ENCODE results near the gene PLA2G6.

The PLA2G6 gene

DNA sequence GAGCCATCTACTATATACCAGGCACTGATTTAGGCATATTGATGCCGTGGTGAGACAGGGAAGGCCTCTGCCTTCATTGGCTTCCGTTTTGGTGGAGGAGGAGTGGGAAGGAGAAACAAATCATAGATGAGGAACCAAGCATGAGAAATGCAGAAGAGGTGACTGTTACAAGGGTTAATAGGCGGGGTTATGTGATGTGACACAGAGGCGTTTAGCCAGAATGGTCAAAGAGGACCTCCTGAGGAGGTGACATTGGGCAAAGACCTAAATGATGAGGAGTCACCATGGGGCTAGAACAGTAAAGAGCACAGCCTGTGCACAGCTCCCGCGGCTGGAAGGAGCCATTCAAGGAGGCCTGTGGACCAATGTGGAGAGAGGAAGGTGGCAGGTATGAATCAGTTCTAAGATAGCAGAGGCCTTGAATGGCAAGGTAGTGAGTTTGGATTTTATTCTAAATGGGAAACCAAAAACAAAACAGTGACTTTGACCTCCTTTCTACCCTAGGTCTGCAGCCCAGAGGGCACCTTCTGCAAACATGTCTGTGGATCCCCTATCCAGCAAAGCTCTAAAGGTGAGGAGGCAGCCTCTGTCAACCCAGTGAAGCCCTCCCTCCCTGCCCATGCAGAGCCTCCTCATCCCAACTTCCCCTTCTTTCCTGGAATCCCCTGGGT, 31.8 kb upstream of the PLA2G6 start:
- DNase-seq: no peak

DNA sequence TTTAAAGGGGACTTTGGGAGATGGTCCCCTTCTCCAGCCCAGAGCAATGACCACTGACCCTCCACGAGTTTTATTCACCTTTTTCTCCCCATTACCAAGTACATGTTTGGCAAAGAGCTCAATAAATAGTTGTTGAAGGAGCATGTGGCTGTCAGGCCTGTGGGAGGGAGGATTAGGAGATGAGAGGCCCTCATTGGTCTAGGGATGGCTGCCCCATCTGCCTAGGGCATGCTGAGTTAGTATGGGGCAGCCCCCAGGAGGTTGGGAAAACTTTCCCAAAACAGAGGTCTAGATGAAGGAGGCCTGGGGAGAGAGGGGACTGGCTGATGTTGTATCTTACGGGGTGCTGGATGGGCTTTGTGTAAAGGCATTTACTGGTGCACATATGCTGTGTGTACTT, 30.8 kb upstream of the PLA2G6 start:
- DNase-seq: no peak

DNA sequence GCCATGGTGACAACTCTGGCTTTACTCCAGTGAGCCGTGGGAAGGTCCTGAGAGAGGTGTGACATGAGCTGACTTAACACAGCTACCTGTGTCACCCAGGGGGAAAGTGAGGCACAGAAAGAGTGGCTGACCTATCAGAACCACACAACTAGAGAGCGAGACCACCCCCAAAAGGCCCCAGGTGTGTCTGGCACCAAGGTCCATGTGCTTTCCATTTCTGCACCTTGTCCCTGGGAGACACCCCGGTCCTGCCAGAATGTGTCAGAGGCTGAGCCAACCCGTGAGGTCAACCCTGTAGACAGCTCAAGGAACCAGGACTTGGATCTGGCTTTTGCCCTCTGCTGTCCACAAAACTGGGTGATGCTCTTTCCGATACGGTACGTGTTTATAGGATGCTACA, 29.9 kb upstream of the PLA2G6 start:
- no peak for DNase-seq

DNA sequence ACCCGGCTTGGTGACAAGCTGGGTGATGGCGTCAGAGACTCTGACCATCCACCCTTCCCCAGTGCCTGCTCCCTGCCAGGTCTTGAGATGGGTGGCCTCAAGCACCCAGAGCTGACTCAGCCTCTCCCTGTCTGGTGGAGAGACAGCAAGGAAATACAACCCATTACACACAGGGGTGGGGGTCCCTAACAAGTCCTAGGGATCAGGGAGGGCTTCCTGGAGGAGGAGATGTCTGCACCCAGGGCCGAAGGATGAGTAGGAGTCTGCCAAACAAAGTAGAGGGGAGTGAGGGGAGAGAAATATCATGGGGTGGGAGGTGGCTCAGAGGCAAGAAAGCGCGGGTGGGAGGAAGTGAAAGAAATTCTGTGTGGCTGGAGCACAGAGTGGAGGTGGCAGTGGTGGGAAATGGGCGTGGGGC, 26.9 kb upstream of the PLA2G6 start:
- DNase-seq: no peak

DNA sequence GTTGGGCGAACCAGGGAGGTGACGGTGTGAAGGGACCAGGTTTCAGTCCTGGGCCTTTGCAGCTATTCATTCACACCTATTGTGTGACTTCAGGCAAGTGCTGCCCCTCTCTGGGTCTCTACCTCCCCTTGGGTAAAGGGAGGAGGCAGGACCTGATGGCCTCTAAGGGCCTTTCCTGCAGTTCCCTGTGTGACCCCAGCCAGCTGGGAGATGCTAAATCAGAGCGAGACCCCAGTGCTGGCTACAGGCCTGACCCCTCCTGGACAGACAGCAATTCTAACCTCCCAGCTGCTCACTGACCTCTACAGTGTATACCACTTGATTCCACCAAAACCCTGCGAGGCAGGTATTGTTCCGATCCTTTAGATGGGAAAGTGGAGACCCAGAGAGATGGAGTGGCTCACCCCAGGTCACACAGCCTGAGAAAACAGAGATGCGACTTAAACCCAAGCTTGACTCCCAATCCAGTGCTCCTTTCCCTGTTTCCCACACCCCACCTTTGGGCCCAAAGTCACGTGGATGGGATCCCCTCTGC, 26.3 kb upstream of the PLA2G6 start:
- no peak for DNase-seq

DNA sequence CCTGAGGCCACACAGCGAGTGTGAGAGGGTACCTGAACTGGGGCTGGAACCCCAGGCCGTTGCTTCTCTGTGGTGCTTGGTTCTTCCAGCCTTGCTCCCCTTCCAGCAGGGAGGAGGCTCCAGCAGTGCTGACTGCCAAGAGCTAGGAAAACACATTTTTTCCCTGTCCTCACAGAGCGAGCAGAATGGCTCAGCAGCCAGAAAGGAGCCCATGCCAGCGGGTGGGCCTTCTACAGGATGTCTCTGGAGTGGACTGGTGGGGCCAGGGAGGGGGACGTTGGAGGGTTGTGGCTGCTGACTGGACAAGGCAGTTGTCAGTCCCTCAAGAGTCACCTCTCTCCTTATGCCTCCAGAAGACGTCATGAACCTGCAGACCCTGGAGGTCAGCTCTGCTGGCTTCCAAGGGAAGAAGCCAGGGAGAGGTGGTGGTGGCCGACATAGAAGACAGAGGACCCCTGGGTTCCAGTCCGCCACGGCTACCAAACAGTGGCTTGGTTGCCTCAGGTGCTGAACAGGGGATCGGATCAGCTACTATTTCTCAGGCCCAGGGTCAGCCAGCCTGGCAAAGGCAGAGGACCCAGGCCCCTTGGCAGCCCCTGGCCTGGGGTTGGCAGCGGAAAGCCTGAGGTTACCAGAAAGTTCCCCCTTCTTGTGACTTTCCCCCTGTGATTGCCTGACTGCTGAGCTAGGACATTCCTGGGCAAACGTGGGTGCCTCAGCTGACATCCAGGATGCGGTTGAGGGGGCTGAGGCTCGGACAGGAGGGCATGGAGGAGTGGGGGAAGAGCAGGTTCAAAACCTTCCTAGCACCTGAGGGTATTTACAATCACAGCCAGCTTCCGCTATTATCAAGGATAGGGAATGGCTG, 23.9 kb upstream of the PLA2G6 start:
- no peak for DNase-seq

DNA sequence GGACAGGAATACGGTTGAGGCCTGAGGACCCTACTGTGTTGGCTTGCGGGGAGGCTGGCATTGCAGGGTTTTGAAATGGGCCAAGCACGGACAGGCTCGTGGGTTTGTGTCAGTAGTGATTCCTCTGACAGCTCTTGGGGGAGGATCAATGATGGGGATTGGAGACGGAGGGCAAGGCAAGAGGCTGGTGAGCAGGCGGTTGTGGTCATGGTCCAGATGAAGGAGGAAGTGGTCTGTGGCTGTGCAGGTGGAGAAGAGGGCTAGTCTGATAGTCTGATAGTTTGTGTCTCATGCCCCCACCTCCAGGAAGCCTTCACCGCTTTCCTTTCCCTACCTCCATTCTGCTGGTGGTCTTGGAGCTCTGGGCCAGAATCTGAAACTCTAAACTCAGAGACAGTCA, 23.2 kb upstream of the PLA2G6 start:
- DNase-seq: no peak

DNA sequence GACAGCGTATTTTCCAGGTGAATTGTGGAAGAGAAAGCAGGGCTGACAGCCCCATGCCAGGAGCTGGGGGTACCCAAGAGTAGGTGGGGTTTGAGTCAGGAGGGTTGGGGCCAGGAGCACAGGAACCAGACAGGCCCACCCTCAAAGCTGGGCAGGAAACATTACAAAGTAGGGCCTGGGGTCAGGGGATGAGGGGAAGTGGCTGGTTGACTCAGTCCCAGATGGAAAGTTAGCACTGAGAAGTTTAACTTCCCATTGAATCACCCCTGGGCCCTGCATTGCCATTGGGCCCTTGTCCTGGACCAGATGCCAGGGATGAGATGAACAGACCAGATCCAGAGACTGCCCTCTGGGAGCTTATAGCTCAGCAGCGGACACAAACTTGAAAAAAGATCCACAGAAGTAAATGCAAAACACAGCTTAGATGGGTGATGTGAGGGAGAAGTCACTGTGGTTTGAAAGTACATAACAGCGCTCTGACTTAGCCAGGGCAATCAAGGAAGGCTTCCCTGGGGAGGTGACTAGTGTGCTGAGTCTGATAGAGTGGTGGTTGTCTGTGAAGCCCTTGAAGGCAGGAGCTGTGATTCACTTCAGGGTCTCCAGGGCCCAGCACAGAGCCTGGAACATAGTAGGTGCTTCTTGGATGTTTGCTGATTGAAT, 22.4 kb upstream of the PLA2G6 start:
- DNase-seq: no peak

DNA sequence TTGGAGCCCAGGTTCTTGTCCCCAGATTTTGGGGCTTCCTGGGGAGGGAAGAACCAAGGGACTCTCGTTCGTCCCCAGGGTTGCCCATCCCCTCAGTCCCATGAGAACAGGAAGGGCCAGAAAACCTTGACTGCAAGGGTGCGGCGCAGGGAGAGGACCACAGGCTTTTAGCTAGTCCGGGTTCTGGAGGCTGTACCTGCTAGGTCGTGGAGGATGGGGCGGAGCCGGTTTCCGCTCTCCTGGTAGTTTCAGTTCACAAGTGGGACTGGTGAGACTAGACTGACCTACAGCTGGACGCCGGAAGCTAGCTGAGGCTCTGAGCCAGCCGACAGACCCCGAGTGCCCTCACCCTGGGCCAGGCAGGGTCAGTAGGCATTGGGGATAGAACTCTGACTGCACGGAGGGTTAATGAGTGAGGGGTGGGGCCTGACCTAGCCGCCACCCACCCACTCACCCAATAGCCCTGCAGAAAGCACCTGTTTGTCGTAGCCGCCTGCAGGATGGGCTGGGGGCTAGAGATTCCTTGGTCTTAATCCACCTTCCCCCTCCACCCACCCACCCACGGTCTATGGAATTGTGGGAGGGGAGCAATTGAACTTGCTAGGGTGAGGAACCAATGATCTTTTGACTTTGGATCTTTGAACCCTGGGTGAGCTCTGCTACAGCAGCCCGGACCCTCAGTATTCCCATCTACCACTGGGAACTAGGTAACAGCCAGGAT, 21.6 kb upstream of the PLA2G6 start:
- no peak for DNase-seq

DNA sequence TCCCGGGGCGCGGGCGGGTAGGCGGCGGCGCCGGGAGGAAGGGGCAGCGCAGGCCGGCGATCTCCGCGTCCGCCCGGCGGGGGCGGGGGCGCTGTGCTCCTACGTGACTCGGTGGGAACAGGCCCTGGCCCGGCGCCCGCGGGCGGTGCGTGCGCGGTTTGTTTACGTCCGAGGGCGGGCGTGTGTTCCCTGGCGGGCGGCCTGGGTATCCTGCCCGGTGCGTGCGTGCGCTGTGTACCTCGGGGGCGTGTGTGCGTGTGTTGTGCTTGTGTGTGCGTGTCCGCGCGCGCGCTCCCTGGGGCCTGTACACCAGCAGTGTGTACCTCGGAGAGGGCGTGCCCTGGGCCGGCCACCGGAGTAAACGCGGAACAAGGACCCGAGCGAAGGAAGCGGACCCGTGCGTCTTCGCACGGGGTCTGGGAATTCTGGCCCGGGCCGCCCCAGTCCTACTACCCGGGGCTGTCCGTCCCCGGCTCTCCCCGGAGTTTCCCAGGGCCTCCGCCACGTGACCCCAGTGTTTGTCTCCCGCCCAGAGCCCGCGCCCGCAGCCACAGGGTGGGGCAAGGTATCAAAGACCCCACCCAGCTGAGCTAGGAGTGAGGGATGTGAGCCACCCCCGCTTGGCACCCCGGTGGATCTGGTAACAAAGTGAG, 20.9 kb upstream of the PLA2G6 start:
- peak; percentile 30 for DNase-seq

DNA sequence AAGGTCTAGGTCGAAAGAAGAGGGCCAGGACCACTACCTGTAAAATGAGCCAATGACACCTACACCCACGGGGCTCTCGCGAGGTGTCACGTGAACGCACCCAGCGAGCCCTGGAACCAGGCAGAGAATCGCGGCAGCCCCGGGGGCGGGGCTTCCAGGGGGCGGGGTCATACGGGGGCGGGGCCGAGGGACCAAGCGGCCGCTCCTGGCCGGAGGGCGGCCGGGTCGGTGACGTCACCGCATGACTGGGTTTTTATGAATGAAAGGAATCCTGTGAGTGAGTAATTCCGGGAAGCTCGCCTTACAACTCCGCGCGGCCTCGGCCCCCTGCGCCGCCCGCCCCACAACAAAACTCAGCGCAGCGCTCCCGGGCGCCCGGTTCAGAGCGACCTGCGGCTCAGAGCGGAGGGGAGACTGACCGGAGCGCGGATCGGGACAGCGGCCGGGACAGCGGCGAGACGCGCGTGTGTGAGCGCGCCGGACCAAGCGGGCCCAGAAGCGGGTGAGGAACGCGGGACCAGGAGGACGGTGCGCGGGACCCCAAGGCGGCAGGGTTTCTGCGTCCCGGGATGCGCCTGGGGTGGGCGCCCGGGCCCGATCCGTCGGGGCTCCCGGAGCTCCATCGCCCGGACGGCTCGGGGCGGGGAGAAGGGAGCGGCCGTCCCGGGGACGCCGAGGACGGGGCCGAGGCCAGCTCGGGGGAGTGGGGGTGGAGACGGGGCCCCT, 20.2 kb upstream of the PLA2G6 start, which contains the start of gene MAFF:
Gene MAFF (plus strand): TSS at position 284 of the 726 bp plus-strand sequence. CDS start 11,860 bp downstream, outside the sequence.
- peak; percentile 87 for DNase-seq

DNA sequence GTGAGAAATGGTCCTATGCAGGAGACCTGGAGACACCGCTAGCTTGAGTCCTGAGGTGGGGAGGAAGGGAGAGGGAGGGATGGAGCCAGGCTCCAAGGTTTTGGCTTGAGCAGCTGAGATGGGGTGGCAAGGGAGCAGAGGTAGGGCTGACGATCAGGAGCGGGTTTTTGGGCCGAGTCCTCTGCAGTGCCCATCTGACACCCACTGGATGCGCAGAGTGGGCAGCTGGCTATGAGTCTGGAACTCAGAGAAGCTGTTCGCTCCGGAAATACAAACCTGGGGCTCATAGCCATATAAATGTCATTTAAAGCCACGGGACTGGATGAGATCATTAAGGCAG, 19.7 kb upstream of the PLA2G6 start:
- DNase-seq: no peak

DNA sequence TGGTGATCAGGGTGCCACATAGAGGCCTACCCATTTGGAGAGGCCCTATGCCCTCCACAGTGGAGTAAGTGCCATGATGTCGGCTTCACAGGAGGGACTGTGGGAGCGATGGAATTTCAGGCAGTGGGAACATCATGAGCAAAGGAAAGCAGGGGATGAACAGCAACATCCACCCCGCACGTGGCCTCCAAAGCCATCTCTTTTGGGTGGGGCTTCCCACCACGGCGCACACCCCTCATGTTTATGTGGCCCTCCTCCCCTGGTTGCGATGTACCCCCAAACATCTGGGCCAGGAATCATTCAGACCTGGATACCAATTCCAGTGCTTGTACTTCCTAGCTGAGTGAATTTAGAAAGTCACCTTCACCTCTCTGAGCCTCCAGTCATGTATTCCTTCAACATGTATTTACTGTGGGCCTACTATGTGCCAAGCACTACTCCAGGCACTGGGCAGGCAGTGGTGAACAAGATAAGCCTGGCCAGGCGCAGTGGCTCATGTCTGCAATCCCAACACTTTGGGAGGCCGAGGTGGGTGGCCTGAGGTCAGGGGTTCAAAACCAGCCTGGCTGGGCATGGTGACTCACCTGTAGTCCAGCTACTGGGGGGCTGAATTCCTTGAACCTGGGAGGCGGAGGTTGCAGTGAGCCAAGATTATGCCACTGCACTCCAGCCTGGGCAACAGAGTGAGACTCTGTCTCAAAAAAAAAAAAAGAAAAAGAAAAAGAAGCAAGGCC, 18.4 kb upstream of the PLA2G6 start:
- no peak for DNase-seq

DNA sequence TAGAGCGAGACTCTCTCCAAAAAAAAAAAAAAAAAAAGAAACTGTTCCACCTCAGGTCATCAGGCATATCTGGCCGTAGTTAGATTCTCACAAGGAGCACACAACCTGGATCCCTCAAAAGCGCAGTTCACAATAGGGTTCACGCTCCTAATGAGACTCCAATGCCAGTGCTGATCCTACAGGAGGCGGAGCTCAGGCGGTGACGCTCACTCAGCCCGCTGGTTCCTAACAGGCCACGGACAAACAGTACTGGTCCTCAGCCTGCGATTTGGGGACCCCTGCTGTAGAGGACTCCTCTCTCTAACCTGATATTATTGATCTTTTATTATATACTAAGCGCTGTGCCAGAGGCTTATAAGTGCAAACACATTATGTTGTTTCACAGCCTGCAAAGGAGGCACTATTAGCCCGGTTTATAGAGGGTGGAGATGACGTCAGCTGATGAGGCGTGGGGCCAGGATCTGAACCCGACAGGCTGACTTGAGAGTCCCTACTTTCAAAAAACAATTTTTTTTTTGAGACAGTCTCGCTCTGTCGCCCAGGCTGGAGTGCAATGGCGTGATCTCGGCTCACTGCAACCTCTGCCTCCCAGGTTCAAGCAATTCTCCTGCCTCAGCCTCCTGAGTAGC, 15.3 kb upstream of the PLA2G6 start:
- DNase-seq: no peak

DNA sequence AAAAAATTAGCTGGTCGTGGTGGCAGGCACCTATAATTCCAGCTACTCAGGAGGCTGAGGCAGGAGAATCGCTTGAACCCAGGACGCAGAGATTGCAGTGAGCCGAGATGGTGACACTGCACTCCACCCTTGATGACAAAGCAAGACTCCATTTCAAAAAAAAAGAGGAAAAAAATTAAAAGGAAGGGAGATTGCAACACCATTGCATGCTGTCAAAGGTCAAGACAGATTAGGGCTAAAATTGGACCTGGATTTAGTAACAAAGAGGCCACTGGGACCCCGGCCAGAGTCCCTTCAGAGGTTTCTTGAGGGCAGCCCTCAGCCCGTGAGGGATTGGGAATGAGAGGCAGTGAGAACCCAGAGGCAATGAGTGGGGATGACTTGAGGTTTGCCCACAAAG, 11.9 kb upstream of the PLA2G6 start:
- DNase-seq: no peak

DNA sequence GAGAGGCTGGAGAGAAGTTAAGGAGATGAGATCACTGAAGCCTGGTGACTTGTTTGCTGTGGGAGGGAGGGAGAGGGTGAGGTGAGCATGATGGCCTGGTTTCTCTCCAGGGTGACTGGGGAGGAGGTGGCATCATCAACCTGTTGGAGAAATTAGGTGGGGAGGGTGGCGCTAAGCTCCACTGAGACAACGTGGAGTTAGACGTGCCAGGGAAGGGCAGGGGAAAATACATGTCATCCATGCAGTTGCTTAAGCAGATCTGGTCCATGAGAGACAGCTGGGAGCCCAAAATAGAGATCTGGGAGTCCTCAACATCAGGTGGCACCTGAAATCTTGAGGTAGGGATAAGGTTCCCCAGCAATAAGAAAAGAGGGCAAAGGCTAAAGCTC, 10.8 kb upstream of the PLA2G6 start:
- DNase-seq: no peak

DNA sequence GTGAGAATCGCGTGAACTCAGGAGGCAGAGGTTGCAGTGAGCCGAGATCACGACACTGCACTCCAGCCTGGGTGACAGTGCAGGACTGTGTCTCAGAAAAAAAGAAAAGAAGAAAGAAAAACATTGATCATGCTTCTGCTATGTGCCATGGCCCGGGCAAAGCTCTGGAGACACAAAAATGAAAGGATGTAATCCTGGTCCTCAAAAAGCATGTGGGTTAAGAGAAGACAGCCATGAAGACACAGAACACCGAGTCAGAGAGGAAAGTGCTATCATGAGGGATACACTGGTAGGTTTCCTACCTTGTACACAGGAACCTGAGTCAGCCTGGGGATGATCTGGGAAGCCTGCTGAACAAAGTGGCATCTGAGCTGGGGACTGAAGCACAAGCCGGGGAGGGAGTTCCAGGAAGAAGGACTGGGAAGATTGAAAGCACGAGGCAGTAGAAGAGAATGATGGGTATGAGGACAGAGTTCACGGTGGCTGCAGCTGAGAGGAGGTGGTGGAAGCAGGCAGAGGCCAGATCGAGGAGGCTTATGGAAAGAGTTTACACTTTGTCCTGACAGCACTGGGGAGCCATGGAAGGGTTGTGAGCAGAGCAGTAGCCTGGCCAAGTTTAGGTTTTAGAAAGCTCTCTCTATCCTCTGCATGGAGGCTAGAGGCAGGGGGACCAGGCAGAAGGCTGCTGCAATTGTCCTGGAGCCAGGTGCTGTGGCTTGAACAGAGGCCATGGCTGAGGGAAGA, 10.3 kb upstream of the PLA2G6 start:
- DNase-seq: no peak

DNA sequence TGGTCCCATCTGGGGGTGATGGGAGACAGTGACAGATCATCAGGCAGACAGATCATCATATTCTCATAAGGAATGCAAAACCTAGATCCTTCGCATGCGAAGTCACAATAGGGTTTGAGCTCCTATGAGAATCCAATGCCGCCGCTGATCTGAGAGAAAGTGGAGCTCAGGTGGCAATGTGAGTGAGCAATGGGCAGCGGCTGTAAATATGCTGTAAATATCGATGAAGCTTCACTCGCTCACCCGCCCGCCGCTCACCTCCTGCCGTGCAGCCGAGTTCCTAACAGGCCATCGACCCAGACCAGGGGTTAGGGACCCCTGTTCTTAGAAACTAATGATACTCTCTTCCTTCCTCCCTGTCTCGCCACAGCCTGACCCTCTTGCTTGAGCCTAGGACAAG, 9.4 kb upstream of the PLA2G6 start:
- DNase-seq: no peak

DNA sequence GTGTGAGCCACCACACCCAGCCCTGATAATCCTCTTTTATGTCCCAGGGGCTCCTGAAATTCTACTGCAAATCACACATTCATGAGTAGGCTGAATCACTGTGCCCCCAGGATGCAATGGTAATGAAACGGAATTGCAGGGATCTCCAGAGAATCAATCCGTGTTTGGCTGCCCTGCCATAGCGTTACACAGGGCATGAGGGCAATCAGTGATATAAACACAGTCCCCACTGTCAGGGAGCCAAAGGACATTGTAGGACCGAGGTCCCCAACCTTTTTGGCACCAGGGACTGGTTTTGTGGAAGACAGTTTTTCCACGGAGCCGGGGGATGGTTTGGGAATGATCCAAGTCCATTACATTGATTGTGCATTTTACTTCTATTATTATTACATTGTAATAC, 9.0 kb upstream of the PLA2G6 start:
- no peak for DNase-seq

DNA sequence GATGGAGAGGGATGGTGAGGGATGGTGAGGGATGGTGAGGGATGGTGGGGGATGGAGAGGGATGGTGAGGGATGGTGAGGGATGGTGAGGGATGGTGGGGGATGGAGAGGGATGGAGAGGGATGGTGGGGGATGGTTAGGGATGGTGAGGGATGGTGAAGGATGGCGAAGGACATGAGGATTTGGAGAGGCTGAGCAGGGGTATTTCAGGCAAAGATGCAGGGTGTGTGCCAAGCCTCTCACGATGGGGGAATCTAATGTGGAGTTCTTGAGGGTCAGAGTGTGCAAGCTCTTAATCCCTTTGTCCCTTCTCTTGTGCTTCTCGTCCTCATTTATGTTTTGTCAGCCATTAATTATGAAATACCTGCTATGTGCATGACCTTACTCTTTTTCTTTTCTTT, 7.5 kb upstream of the PLA2G6 start:
- no peak for DNase-seq
